HCT116 (cell line): Measurements from ENCODE around the gene FMOD. TPM values are rescaled to one million over a fixed set of nuclear protein-coding genes. Genes with fewer than 3 reads are reported as not detected.

ENCODE experiments used
- ATAC-seq: fragments of 200-7000 bp; cut with Tn5 transposase; 2 replicates; pipeline ENCODE4 v1.9.1; 2020; ENCODE audit warnings: mild to moderate bottlenecking, moderate library complexity
- BruUV-seq: library from RNA; stranded (reverse); fragments of 400-500 nt; replicated peaks from 2 replicates; lab custom pipeline; 2021; lab: Mats Ljungman, UMichigan
- CTCF ChIA-PET: fragments of 300-600 bp; sonication (Branson Sonifier 250); formaldehyde crosslinking; loops from one replicate; lab custom pipeline; 2021; ENCODE audit warnings: antibody characterized with exemption; lab: Charles Lee
- POLR2A ChIA-PET: fragments of 300-600, 350-600 bp; sonication (Branson Sonifier 250); formaldehyde crosslinking; loops from one replicate; lab custom pipeline; 2021; ENCODE audit warnings: antibody characterized with exemption; lab: Charles Lee
- RAD21 ChIA-PET, 2 experiments: fragments of 300-600 bp; sonication (Branson Sonifier 250); formaldehyde crosslinking; loops; one replicate each; lab custom pipeline; 2023; ENCODE audit warnings: low total read pairs in 2 of 2; ENCODE audit not compliant: uncharacterized antibody in 2 of 2, unreplicated experiment in 2 of 2, low non-redundant PET in 1 of 2; lab: Charles Lee
- DNase-seq: peaks from one replicate; pipeline ENCODE4 v3.0.0-alpha.2; 2010; ENCODE audit warnings: low read depth, low spot score
- H2AFZ ChIP-seq: fragments of 200-600 bp; shearing (Covaris generic), sonication (generic); 2 replicates; pipeline ENCODE4 v1.6.1; 2017; ENCODE audit warnings: low read depth, mixed run types, mixed read lengths, antibody characterized with exemption, low read length; ENCODE audit not compliant: poor library complexity, severe bottlenecking
- H3K27ac ChIP-seq: 2 replicates; pipeline ENCODE4 v1.5.1; 2012; ENCODE audit warnings: low read depth, low read length
- H3K27me3 ChIP-seq: fragments of 200-600 bp; sonication (generic); 2 replicates; pipeline ENCODE4 v1.6.1; 2016; ENCODE audit warnings: mixed run types, low read length, mixed read lengths; ENCODE audit not compliant: insufficient read depth
- H3K36me3 ChIP-seq, 2 experiments: fragments of 200-500 bp in 1 of 2; fragments of 200-600 bp in 1 of 2; sonication (Bioruptor generic) in 1 of 2; sonication (generic) in 1 of 2; 2 replicates each; pipeline versions ENCODE4 v1.5.1 to v1.6.1; 2014 to 2016; ENCODE audit warnings: low read length in 2 of 2, inconsistent platforms in 1 of 2, mixed read lengths in 1 of 2, mixed run types in 1 of 2; ENCODE audit not compliant: insufficient read depth in 2 of 2, control insufficient read depth in 1 of 2
- H3K4me1 ChIP-seq, 2 experiments: fragments of 200-600 bp in 1 of 2; sonication (generic) in 1 of 2; 2 replicates each; pipeline versions ENCODE4 v1.5.1 to v1.6.1; 2012 to 2017; ENCODE audit warnings: low read length in 2 of 2, inconsistent platforms in 1 of 2, mild to moderate bottlenecking in 1 of 2, mixed read lengths in 1 of 2, mixed run types in 1 of 2, moderate library complexity in 1 of 2; ENCODE audit not compliant: insufficient read depth in 2 of 2, control insufficient read depth in 1 of 2
- H3K4me2 ChIP-seq: fragments of 200-600 bp; sonication (generic); 2 replicates; pipeline ENCODE4 v1.6.1; 2017; ENCODE audit warnings: mixed run types, low read length, mixed read lengths
- H3K4me3 ChIP-seq, 2 experiments: fragments of 200-600 bp in 1 of 2; sonication (generic) in 1 of 2; replicated peaks in 1 of 2; 2 replicates each; pipeline ENCODE4 v1.5.1; 2011 to 2016; ENCODE audit warnings: low read length in 2 of 2, control low read depth in 1 of 2, low read depth in 1 of 2, mild to moderate bottlenecking in 1 of 2, mixed read lengths in 1 of 2, mixed run types in 1 of 2
- H3K79me2 ChIP-seq: fragments of 200-600 bp; sonication (generic); 2 replicates; pipeline ENCODE4 v1.6.1; 2017; ENCODE audit warnings: mild to moderate bottlenecking, mixed run types, low read length, moderate library complexity, mixed read lengths; ENCODE audit not compliant: insufficient read depth
- H3K9ac ChIP-seq: fragments of 200-600 bp; sonication (generic); 2 replicates; pipeline ENCODE4 v1.6.1; 2016; ENCODE audit warnings: low read length, mixed read lengths
- H3K9me2 ChIP-seq: fragments of 200-600 bp; sonication (generic), shearing (Covaris generic); 2 replicates; pipeline ENCODE4 v1.6.1; 2017; ENCODE audit warnings: mixed run types, mild to moderate bottlenecking, moderate library complexity; ENCODE audit not compliant: insufficient read depth
- H3K9me3 ChIP-seq, 2 experiments: fragments of 200-500 bp in 1 of 2; fragments of 200-600 bp in 1 of 2; sonication (Bioruptor generic) in 1 of 2; sonication (generic) in 1 of 2; 2 replicates each; pipeline ENCODE4 v1.6.1; 2014 to 2017; ENCODE audit warnings: low read length in 2 of 2, mixed read lengths in 2 of 2, inconsistent platforms in 1 of 2, low read depth in 1 of 2, mild to moderate bottlenecking in 1 of 2, mixed run types in 1 of 2, moderate library complexity in 1 of 2; ENCODE audit not compliant: control insufficient read depth in 1 of 2, insufficient read depth in 1 of 2
- H4K20me1 ChIP-seq: fragments of 200-600 bp; sonication (generic), shearing (Covaris generic); 2 replicates; pipeline ENCODE4 v1.6.1; 2017; ENCODE audit warnings: mixed run types, mild to moderate bottlenecking, moderate library complexity; ENCODE audit not compliant: insufficient read depth
- CTCF ChIP-seq, 3 experiments: fragments of 200-600 bp in 1 of 3; sonication (generic) in 1 of 3; IDR thresholded peaks in 2 of 3; conservative IDR thresholded peaks in 1 of 3; 2 replicates each; pipeline ENCODE4 v1.5.1; 2012 to 2017; ENCODE audit warnings: low read depth in 2 of 3, low read length in 2 of 3, antibody characterized with exemption in 1 of 3, borderline replicate concordance in 1 of 3, control low read depth in 1 of 3, mild to moderate bottlenecking in 1 of 3, mixed read lengths in 1 of 3, mixed run types in 1 of 3, moderate library complexity in 1 of 3; ENCODE audit not compliant: insufficient read depth in 1 of 3
- JUND ChIP-seq: IDR thresholded peaks from 2 replicates; pipeline ENCODE4 v1.6.1; 2012
- ZBTB33 ChIP-seq: IDR thresholded peaks from 2 replicates; pipeline ENCODE4 v1.6.1; 2011; ENCODE audit warnings: mild to moderate bottlenecking, low read length, moderate library complexity; ENCODE audit not compliant: insufficient replicate concordance; ENCODE audit errors: extremely low read depth
- intact Hi-C: fragments of 100-400 bp; cut with micrococcal nuclease; formaldehyde crosslinking; loops from 2 replicates; pipeline ENCODE4 v1.10.0; 2022
- total RNA-seq: library from RNA; stranded (reverse); gene quantifications from one replicate; pipeline ENCODE4 v1.2.1, GENCODE V29; 2021; ENCODE audit not compliant: unreplicated experiment

FMOD gene
- total RNA-seq, 1 experiment from 2014 or later: not detected

- no peaks in the 10 kb centered on the region for H3K9me3 ChIP-seq
- peaks cover 17% of the 10 kb centered on the region for H3K27me3 ChIP-seq
- no peaks in the 10 kb centered on the region for H3K9me2 ChIP-seq
- POLR2A ChIA-PET: interaction anchor here (0.6 kb wide), 1 partner anchor 977 kb away, joined by 3 read pairs; no protein-coding TSS in a partner anchor
- intact Hi-C loops: no loop called here
- CTCF ChIA-PET: no interaction called here
- no peak overlapping the region for H3K27ac ChIP-seq
- no peaks in the 10 kb centered on the region for H4K20me1 ChIP-seq
- no peak for ATAC-seq
- no peak overlapping the region for H3K9ac ChIP-seq
- H3K4me3 ChIP-seq: no peak overlapping the region
- RAD21 ChIA-PET: no interaction called here
- no peak for DNase-seq
- TF ChIP-seq CTCF (IDR thresholded peaks at IDR 0.05 in 2 of 3, conservative IDR thresholded peaks at IDR 0.05 in 1 of 3; ENCODE audit: borderline replicate concordance in 1 of 3, insufficient read depth in 1 of 3, low read depth in 2 of 3, low read length in 2 of 3): no peak
- TF ChIP-seq JUND: no peak
- TF ChIP-seq ZBTB33: no peak
- no peaks in the 10 kb centered on the region for H3K36me3 ChIP-seq
- H2AFZ ChIP-seq: no peak overlapping the region
- no TSS peak for BruUV-seq
- H3K4me2 ChIP-seq: no peak overlapping the region
- H3K4me1 ChIP-seq: no peaks in the 10 kb centered on the region
- no peaks in the 10 kb centered on the region for H3K79me2 ChIP-seq
Measured at GRCh38 chr1:203318229-203318517, 32.7 kb downstream of the FMOD start.
